Skeletal muscle cell (primary cell): ENCODE measurements around the gene NPHS1.

Source experiments
- DNase-seq: peaks from one replicate; pipeline ENCODE4 v3.0.0-alpha.2; 2010; ENCODE audit warnings: low read depth
- H3K4me3 ChIP-seq: 2 replicates; pipeline ENCODE4 v1.5.1; 2011; ENCODE audit warnings: low read depth, mild to moderate bottlenecking, control low read depth, low read length, moderate library complexity

The NPHS1 gene

GRCh38 chr19:35792888-35793287 is 59.4 kb downstream of the NPHS1 start:
- no peak overlapping the region for H3K4me3 ChIP-seq
- no peak for DNase-seq

GRCh38 chr19:35792312-35792711 is 60.0 kb downstream of the NPHS1 start:
- no peak for DNase-seq
- no peak overlapping the region for H3K4me3 ChIP-seq

GRCh38 chr19:35791814-35792279 is 60.5 kb downstream of the NPHS1 start:
- no peak overlapping the region for H3K4me3 ChIP-seq
- DNase-seq: no peak

- H3K4me3 ChIP-seq: no peak overlapping the region
- DNase-seq: no peak
These were observed 61.1 kb downstream of the NPHS1 start for GRCh38 chr19:35790981-35791813.

- H3K4me3 ChIP-seq: no peak overlapping the region
- no peak for DNase-seq
These were observed 62.0 kb downstream of the NPHS1 start for GRCh38 chr19:35789978-35790944.

GRCh38 chr19:35789195-35789977 is 62.9 kb downstream of the NPHS1 start:
- no peak for DNase-seq
- no peak overlapping the region for H3K4me3 ChIP-seq

GRCh38 chr19:35788205-35788960 is 63.9 kb downstream of the NPHS1 start:
- H3K4me3 ChIP-seq: no peak overlapping the region
- DNase-seq: no peak

GRCh38 chr19:35787227-35787799 is 65.0 kb downstream of the NPHS1 start:
- H3K4me3 ChIP-seq: no peak overlapping the region
- no peak for DNase-seq

GRCh38 chr19:35786299-35787160 is 65.8 kb downstream of the NPHS1 start:
- no peak overlapping the region for H3K4me3 ChIP-seq
- no peak for DNase-seq

GRCh38 chr19:35785339-35785627 is 67.0 kb downstream of the NPHS1 start:
- H3K4me3 ChIP-seq: no peak overlapping the region
- DNase-seq: no peak

- no peak overlapping the region for H3K4me3 ChIP-seq
- DNase-seq: no peak
These were observed 67.6 kb downstream of the NPHS1 start for GRCh38 chr19:35784503-35785338.

- H3K4me3 ChIP-seq: no peak overlapping the region
- DNase-seq: no peak
These were observed 68.6 kb downstream of the NPHS1 start for GRCh38 chr19:35783469-35784434.

- DNase-seq: no peak
- no peak overlapping the region for H3K4me3 ChIP-seq
These were observed 69.7 kb downstream of the NPHS1 start for GRCh38 chr19:35782589-35782988.

GRCh38 chr19:35781650-35782049 is 70.7 kb downstream of the NPHS1 start:
- no peak overlapping the region for H3K4me3 ChIP-seq
- no peak for DNase-seq

GRCh38 chr19:35780717-35781116 is 71.6 kb downstream of the NPHS1 start:
- DNase-seq: no peak
- no peak overlapping the region for H3K4me3 ChIP-seq

- no peak overlapping the region for H3K4me3 ChIP-seq
- no peak for DNase-seq
These were observed 72.2 kb downstream of the NPHS1 start for GRCh38 chr19:35780058-35780457.
